Retinal pigment epithelial cell (primary cell): ENCODE results near the gene SLC16A6.
"Not testable (repeated sequence)": the region's sequence is repeated elsewhere in the genome, so short reads cannot be mapped to it uniquely, and the experiment has no call there.

Experiments used
- DNase-seq: peaks from one replicate; pipeline ENCODE4 v3.0.0-alpha.2; 2010; ENCODE audit warnings: low read depth
- H3K4me3 ChIP-seq: 2 replicates; pipeline ENCODE4 v1.5.1; 2011; ENCODE audit warnings: mild to moderate bottlenecking, low read length, control low read depth, moderate library complexity
- TF ChIP-seq, protein P1 (sequence below): conservative IDR thresholded peaks from 2 replicates; pipeline ENCODE4 v1.5.1; 2011; ENCODE audit warnings: low read depth, low read length, control low read depth, inconsistent platforms

The SLC16A6 gene

DNA sequence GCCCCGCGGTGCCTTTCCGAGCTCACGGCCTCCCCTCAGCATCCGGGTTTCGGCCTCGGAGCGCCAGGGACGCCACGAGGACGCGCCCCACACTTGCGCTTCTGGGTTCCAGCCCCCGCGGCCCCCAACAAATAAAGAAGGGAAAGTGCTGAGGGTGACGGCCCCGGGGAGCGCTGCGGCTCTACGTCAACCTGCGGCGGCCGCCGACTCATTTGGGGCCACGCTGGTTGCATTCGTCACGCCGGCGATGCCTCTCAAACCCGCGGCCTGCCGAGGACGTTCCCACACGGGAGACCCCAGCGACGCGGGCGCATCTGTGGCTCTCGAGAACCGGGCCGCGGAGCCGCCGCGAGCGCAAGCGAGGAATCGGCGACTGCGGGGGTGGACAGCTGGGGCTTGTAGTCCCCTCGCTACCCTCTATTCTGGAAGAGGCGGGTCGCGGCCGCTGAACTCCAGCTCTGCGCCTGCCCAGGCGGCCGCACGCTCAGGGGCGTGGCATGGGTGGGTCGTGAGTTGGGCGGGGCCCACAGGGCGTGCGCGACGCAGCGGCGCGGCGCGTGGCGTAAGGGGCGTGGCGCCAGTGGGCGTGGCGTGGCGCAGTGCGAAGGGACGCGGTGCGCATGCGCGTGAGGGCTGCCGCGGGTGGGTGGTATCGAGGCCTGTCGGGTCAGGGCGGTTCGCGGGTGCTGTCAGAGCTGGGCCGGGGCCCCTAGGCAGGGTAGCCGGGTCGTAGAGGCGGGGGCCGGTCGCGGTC, 43.3 kb downstream of the SLC16A6 start, which contains the start of gene AMZ2:
Gene AMZ2, plus strand, starts transcription at position 599 of the 754 bp plus-strand sequence. CDS start 2,145 bp downstream, outside the sequence.
- H3K4me3 ChIP-seq: peak within 1 kb of the TSS; percentile 73
- peak; percentile 57 for DNase-seq
- TF ChIP-seq, protein P1, sequence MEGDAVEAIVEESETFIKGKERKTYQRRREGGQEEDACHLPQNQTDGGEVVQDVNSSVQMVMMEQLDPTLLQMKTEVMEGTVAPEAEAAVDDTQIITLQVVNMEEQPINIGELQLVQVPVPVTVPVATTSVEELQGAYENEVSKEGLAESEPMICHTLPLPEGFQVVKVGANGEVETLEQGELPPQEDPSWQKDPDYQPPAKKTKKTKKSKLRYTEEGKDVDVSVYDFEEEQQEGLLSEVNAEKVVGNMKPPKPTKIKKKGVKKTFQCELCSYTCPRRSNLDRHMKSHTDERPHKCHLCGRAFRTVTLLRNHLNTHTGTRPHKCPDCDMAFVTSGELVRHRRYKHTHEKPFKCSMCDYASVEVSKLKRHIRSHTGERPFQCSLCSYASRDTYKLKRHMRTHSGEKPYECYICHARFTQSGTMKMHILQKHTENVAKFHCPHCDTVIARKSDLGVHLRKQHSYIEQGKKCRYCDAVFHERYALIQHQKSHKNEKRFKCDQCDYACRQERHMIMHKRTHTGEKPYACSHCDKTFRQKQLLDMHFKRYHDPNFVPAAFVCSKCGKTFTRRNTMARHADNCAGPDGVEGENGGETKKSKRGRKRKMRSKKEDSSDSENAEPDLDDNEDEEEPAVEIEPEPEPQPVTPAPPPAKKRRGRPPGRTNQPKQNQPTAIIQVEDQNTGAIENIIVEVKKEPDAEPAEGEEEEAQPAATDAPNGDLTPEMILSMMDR: no peak

DNA sequence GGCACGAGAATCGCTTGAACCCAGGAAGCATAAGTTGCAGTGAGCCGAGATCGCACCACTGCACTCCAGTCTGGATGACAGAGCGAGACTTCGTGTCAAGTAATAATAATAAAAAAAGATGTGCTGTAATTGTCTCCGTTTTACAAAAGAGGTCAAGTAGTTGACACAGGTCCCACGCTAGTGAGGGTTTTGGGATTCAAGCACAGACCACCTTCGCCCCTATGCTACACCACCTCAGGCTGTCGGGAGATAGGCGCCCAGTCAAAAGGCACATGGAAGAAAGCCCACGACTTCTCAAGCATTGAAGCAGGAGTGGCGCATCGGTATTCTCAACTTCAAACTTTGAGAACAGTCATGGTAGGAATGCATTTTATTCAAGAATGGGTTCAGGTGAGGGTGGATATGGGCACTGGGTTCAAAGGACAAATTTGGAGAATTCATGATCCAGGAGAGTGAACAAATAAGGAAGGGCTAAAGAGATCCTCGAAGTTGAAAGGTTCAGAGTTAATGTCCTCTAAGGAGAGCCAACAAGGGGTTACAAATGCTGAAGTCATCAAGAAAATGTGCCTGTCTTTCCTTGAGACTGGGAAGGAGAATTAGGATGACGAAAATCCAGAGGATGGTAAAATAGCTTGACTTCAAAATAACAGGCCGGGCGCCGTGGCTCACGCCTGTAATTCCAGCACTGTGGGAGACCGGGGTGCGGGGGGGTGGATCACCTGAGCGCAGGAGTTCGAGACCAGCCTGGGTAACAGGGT, 44.5 kb downstream of the SLC16A6 start:
- no peak for DNase-seq
- H3K4me3 ChIP-seq: no peak overlapping the region
- TF ChIP-seq, protein P1: no peak

DNA sequence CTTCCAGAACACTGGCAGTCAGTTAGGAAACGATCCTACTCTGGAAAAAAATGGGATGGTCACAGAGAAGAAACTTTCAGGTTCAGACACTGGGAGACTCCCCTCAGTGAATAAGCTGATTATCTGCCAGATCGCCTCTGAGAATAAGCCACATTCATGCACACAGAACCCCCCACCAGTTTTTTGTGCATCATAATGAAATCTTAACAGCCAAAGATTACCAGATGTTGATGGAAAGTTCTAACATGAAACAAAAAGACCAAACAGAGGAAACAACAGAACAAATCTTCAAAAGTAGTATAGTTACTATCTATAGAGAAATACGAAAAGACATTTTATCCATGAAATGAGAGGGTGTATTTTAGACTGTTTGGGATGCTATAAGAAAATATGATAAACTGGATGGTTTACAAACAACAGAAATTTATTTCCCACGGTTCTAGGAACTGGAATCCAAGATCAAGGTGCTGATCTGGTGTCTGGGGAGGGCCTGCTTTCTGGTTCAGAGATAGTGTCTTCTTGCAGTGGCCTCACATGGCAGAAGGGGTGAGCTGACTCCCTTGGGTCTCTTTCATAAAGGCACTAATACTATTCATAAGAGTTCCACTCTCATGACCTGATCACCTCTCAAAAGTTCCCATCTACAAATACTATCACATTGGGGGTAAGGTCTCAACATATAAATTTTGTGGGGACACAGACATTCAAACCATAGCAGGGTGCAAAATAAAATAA, 51.1 kb downstream of the SLC16A6 start:
- TF ChIP-seq, protein P1: no peak
- no peak overlapping the region for H3K4me3 ChIP-seq
- no peak for DNase-seq

DNA sequence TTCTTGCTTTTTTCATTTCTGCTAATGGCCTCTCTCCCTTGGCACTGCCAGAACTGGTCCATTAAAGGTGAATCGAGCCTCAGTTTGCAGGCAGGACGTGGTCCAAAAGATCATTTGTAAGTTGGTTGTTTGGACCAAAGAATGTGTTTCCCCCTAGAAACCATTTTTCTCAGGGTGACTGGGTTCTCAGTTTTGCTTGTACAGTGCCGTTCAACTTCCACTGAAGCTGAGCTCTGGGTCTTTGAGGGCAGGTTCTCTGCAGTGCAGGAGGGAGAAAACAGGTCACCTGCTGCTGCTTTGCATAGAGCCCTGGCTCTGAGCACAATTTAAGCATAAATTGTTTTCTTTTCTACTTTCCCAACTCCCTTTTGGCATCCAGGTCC, 52.1 kb downstream of the SLC16A6 start:
- DNase-seq: no peak
- H3K4me3 ChIP-seq: no peak overlapping the region
- TF ChIP-seq, protein P1: no peak

DNA sequence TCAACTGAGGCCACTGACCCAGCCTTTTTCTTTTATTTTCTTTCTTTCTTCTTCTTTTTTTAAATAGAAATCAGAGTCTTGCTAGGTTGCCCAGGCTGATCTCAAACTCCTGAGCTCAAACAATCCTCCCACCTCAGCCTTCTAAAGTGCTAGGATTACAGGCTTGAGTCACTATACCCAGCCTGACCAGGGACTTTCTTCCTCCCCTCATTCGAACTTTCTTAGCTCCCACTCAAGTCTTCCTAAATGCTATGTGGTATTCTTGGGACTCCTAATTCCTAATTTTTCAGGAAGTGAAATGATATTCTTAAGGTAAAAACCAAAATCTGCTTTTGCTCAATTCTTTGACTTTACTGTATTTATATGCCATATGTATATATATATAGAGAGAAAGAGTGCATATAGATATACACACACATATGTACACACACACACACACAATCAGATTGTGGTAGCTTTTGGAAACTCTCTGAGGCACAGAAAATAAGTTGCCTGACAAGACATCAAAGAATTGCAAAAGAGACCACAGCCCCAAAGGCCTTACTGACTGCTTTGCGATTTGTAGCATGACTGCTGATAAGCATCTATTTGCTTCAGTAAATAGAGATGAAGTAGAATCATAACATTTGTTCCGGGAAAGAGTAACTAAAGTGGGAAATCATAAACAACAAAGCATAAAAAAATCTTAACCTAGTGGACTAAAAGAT, 52.6 kb downstream of the SLC16A6 start:
- H3K4me3 ChIP-seq: no peak overlapping the region
- no peak for DNase-seq
- TF ChIP-seq, protein P1: no peak

DNA sequence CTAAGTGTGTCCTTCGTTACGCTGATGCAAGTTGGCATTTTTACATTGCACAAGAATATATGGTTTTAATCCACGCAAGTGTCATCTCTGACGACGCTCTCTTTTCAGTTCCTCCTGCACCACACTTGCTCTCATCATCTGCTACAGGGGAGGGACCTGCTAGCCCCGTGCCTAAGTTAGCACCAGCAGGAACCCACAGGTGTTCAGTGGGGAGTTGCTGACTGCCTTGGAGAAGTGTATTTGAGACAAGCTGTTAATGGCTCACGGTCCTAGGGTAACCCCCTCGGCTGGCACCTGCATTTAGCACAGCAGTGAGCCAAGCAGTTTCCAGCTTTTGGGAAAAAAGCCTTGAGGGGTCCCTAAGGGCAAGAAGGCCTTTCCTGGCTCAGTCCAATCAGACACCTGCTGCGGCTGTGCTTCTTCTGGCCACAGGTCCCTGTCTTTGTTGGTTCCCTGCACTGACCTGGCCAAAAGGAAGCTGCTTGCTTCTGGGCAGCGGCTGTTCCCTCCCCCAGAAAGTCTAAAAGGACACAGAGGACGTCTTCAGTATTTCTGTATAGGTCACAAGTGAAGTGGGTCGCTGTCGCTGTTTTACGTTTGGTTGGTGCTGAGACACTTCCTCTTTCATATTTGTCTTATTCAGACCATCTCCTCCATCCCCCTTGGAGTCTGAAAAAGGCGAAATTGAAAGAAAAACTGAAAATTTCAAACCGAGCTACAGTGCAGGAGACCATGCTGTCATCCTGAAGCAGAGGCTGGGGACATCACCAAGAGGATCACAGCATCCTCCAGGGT, 53.4 kb downstream of the SLC16A6 start:
- DNase-seq, H3K4me3 ChIP-seq: not testable (repeated sequence)

DNA sequence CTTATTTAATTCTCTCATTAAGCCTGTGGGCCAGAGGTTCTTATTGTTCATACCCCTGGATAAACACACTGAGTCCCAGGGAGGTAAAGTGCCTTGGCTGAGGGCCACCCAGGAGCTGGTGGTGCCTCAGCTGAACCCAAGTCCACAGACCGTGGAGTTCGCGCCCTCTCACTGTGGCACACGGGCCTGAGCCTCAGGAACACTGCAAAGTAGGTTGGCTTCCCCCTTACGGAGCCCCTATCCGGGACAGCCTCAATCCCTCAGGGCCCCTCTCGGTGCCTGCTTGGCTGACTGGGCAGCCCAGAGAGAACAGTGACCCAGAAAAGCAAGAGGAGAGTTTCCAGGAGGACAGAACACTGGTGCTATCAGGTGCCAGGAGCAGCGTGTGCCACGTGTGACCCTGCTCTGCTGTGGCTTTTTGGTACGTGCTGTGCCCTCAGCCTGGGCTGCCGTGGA, 55.6 kb downstream of the SLC16A6 start:
- DNase-seq, H3K4me3 ChIP-seq: not testable (repeated sequence)

DNA sequence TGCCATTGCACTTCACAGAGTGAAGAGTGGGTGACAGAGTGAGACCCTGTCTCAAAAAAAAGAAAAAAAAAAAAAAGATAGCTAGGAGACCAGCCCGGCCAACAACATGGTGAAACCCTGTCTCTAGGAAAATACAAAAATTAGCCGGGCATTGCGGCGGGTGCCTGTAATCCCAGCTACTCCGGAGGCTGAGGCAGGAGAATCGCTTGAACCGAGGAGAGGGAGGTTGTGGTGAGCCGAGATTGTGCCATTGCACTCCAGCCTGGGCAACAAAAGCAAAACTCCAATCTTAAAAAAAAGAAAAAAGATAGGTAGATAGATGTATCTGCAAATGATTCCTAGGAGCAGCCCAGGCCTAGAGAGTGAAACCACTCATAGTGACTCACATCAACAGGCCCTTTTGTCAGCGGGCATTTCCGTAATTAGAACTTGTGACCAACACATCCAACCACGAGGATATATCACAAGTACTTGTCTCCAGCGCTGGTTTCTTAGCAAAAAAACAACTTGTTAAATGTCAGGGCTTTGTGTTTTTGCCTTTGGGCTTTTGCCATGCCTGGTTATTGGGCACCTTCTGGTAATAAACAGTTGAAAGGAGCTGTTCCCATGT, 56.1 kb downstream of the SLC16A6 start:
- DNase-seq: peak; percentile 95

DNA sequence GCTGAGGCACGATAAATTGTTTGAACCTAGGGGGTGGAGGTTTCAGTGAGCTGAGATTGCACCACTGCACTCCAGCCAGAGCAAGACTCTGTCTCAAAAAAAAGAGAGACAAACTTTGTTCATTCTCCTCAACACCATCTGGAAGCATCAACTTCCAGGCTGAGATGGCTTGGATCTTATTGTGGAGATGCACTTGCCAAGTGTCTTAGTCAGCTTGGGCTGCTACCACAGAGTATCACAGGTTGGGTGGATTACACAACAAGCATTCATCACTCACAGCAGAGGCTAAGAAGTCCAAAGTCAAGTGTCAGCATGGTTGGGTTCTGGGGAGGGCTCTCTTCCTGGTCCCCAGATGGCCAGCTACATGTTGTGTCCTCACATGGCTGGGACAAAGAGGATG, 58.2 kb downstream of the SLC16A6 start:
- not testable (repeated sequence) for DNase-seq, H3K4me3 ChIP-seq

More for the DNA sequence above, 56.1 kb downstream of the SLC16A6 start:
- H3K4me3 ChIP-seq: not testable (repeated sequence)
